MV-4-11 (cell line): ENCODE measurements around the gene RNU4-1.
"Not testable (repeated sequence)": the region's sequence is repeated elsewhere in the genome, so short reads cannot be mapped to it uniquely, and the experiment has no call there.

Experiments used
- DNase-seq: peaks from one replicate; lab custom pipeline; 2025; lab: John Stamatoyannopoulos, UW

The RNU4-1 gene

DNA sequence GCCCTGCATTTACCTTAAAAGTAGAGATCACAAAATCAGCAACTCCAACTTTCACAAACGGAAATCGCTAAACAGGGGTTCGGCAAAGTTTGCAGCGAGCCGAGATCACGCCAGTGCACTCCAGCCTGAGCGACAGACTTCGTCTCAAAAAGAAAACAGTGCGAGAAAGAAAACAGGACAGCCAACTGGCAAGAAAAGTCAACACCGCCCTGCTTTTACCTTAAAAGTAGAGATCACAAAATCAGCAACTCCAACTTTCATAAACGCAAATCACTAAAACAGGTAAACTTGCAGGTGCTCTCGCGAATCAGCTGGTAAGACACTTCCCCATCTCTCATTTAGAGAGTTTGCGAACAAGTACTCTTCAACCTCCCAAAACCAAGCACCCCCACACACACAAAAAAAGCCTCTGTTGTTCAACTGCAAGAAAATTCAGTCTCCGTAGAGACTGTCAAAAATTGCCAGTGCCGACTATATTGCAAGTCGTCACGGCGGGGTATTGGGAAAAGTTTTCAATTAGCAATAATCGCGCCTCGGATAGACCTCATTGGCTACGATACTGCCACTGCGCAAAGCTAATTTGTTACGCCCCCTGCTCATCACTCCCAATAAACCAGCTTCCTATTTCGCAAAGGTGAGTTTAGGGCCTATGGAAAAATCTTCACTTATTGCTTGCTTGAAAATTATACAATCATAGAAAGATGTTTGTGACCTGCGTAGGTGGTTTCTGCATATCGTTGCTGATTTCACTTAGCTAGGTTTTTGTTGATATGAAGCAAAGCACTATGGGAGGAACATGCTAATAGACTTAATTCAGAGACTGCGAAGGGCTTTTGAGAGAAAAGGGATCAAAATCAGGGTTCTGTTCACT, at the start of gene RNU4-1:
Gene RNU4-1 (minus strand): TSS at position 577 of the 871 bp plus-strand sequence.
- peak; percentile 98 for DNase-seq

GRCh38 chr12:120342175-120343038, 49.4 kb upstream of the RNU4-1 start:
- DNase-seq: no peak

DNA sequence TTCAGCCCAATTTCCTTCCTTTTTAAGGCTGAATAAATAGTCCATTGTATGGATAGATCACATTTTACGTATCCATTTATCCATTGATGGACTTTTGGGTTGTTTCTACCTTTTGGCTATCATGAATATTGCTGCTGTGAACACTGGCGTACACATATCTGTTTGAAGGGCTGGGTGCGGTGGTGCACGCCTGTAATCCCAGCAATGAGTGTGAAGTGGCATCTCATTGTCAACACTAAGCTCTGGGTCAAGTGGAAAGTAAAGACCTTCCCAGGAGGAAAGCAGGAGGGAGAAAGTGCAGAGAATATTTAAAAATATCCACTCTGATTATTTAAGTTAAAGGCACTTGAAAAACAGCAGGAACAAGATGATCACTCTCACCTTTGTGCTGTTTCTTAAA, 46.2 kb upstream of the RNU4-1 start:
- DNase-seq: no peak

DNA sequence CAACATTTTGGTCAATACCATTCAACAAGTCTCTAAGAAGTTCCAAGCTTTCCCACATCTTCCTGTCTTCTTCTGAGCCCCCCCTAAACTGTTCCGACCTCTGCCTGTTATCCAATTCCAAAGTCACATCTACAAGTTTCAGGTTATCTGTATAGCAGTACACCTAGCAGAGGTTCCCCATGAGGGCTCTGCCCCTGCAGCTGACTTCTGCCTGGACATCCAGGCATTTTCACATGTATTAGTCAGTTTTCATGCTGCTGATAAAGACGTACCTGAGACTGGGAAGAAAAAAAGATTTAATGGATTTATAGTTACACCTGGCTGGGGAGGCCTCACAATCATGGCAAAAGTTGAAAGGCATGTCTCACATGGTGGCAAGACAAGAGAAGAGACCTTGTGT, 44.7 kb upstream of the RNU4-1 start:
- no peak for DNase-seq

- DNase-seq: not testable (repeated sequence)
Measured at GRCh38 chr12:120336392-120336791, 43.4 kb upstream of the RNU4-1 start.

GRCh38 chr12:120335447-120335846, 42.4 kb upstream of the RNU4-1 start:
- peak; percentile 33 for DNase-seq

DNA sequence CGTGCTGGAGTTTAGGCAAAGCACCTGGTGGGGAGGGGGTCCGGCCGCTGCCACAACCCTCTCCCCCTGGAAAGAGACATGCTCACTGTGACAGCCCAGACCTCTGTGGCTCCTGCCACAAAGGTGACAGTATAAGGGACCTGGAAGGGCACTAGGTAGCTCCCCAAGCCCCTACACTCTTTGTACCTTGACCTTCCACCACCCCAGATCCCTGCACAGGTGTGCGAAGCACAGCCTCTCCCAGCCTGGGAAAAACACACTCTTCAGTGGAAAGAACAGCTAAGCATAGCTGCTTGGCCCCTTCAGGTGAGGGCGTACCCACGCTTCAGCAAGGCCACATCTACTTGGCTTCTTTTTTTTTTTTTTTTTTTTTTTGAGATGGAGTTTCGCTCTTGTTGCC, 39.5 kb upstream of the RNU4-1 start:
- DNase-seq: no peak

DNA sequence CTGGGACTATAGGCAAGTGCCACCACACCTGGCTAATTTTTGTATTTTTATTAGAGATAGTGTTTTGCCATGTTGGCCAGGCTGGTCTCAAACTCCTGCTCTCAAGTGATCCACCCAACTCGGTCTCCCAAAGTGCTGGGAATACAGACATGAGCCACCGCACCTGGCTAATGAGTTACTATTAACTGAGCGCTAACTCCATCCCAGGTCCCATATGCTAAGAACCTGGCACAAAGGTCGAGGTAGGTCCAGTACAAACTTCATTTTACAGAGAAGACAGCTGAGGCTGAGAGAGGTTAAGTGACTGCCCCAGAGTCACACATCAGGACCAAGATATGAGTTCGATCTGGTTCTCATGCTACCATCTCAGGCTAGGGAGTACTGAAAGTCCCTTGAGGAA, 39.0 kb upstream of the RNU4-1 start:
- DNase-seq: no peak

DNA sequence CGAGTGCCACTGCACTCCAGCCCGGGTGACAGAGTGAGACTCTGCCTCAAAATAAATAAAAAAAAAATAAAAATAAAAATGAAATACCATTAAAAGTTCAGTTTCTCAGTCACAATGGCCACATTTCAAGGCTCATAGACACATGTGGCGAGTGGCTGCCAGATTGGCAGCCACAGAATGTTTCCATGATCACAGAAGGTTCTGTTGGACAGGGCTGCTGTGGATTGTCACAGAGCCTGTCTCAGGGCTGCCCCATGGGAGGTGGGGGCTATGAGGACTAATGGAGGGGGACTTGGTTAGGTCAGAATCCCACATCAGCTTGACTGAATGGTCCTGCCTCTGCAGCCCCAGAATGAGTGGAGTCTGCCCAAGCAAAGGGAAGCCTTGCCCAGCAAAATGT, 38.4 kb upstream of the RNU4-1 start:
- no peak for DNase-seq

GRCh38 chr12:120328228-120328627, 35.2 kb upstream of the RNU4-1 start:
- no peak for DNase-seq

DNA sequence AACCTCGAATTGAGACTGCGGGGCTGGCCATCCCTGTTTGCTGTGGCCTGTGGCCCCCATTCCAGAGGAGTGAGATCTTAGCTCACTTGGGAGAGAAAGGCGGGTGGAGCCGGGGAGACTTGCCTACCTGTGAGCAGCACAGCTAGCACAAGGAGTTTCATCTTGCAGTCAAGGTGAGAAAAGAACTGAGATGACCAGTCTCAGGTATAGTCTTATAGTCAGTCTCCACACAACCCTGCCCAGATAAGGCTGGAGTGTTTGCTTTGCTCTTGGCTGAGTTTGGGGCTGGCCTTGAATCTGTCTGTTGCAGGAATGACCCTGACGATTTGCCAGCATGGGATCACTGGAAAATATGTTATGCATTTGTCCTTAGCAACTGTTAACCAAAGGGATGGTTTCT, 34.6 kb upstream of the RNU4-1 start, which contains the start of gene PLA2G1B:
Gene PLA2G1B (minus strand): TSS at position 187 of the 400 bp plus-strand sequence. CDS start 26 bp downstream, at position 161.
- DNase-seq: no peak

DNA sequence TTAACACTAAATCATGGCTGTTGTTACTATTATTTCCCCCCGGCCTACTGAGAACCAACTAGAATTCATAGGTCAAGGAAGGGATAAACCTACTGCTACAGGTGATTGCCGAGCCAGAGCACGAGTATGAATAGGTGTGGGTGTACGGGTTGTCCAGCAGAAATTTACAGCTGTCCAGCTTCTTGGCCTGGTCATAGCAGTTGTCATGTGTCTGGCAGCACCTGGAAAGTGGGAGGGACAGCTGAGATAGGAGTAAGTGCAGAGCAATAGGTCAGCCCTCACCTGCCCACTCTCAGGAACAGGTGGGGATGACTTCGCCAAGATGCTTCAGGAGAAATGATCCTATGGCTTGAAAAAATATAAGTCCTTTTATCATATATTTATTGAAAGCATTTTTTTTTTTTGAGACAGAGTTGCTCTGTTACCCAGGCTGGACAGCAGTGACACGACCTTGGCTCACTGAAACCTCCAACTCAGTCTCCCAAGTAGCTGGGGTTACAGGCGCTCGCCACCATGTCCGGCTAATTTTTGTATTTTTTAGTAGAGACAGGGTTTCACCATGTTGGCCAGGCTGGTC, 31.9 kb upstream of the RNU4-1 start:
- DNase-seq: no peak

GRCh38 chr12:120323772-120324171, 30.7 kb upstream of the RNU4-1 start:
- no peak for DNase-seq

DNA sequence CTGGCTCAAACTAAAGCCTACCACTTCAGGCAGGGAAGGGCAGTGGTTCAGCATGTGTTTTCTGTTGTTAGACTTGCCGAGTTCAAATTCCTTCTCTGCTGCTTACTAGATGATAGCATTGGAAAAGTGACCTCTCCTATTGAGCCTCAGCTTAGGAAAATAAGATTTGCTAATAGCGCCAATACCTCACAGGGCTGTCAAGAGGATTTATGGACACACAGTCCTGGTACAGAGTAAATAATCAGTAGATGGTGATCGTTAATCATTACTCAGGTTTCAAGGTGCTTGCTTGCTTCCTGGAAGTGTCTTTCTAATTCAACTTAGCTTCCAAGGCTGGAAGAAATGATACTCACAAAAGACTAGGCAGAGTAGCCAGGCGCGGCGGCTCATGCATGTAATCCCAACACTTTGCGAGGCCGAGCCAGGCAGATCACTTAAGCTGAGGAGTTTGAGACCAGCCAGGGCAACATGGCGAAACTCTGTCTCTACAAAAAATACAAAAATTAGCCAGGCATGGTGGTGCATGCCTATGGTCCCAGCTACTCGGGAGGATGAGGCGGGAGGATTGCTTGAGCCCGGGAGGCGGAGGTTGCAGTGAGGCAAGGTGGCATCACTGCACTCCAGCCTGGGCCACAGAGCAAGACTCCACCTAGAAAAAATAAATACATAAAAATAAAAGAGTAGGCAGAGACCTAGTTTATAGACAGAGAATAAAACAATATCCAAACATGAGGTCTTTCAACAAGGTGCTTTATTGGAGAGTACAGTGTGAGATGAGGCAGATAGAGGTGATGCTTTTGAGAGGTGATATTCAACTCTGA, 28.6 kb upstream of the RNU4-1 start:
- no peak for DNase-seq

GRCh38 chr12:120317224-120318105, 24.4 kb upstream of the RNU4-1 start:
- peak; percentile 100 for DNase-seq

DNA sequence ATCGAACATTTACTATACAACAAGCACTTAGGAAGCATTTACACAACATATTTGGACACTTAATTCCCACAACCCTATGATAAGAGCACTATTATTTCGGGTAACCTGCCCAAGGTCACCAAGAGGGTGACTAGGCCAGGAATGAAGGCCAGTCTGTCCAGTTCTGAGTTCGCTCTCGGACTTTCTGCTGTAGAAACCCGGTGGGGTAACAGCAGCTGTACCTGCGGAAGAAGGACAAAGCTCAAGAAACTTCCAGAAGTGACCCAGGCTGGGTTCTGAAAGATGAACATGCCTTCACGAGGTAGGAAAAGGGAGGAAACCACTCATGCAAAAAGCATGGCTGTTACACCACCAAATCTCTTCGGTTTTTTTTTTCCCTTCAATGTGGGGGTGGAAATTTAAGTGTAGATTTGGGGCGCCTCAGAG, 23.8 kb upstream of the RNU4-1 start:
- no peak for DNase-seq

- DNase-seq: no peak
Measured at GRCh38 chr12:120314220-120314619, 21.2 kb upstream of the RNU4-1 start.

DNA sequence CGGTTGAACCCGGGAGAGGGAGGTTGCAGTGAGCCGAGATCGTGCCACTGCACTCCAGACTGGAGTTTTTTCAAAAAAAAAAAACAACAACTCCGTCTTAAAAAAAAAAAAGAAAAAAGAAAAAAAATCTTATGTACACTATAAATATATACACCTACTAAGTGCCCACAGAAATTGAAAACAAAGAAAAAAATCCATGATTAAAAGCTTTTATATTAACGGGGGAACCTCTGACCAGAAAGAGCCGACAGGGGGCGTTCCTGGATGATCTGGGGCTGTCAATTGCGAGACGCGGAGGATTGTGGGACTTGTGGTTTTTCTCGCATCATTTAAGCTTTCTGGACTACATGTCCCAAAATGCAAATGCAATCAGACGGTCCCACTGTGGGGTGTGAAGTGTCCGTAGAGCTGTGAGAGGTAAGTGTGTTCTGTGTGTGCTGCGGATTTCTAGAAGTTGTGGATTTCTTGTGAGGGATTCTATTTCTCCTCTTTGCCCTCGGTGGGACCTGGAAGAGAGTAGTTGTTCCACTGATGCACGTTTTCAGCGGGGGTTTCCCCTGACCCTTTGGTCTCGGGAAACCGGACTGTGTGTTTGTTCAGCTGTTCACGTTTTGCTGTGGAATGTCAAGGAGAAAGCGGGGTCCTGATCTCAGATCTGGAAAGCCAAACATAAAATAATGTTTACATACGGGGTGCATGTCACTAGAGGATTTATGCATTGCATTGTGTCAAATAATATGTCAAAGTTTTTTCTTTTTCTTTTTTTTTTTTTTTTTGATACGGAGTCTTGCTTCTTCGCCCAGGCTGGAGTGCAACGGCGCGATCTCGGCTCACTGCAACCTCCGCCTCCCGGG, 9.2 kb upstream of the RNU4-1 start, which contains the start of gene SIRT4:
Gene SIRT4 (plus strand): TSS at position 360 of the 854 bp plus-strand sequence. CDS start 1,241 bp downstream, outside the sequence.
- DNase-seq: peak; percentile 92

DNA sequence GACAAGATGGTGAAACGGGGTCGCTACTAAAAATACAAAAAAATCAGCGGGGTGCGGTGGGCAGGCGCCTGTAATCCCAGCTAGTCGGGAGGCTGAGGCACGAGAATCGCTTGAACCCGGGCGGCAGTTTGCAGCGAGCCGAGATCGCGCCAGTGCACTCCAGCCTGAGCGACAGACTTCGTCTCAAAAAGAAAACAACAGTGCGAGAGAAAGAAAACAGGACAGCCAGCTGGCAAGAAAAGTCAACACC, 701 bp downstream of the RNU4-1 start:
- no peak for DNase-seq
